GM21619 (cell line): ENCODE measurements around the gene ATP5F1E.

Experiments used
- ATAC-seq: cut with Tn5 transposase; IDR thresholded peaks from one replicate; pipeline ENCODE4 v1.9.1; 2021; ENCODE audit not compliant: unreplicated experiment

Gene ATP5F1E

GRCh38 chr20:59006864-59007664 lies 25.1 kb downstream of the ATP5F1E start, which contains the start of gene CTSZ:
TSS of gene CTSZ (minus strand) at chr20:59007254. CDS start at chr20:59007128, 126 bp downstream.
- ATAC-seq = peak; percentile 21

GRCh38 chr20:59006167-59006863 lies 25.8 kb downstream of the ATP5F1E start:
- ATAC-seq = no peak

- ATAC-seq = no peak
Measured at GRCh38 chr20:59005523-59006166, 26.5 kb downstream of the ATP5F1E start.

GRCh38 chr20:59004763-59005522 lies 27.2 kb downstream of the ATP5F1E start:
- peak; percentile 42 for ATAC-seq

- no peak for ATAC-seq
Measured at GRCh38 chr20:59004493-59004762, 27.7 kb downstream of the ATP5F1E start.

GRCh38 chr20:59003836-59004492 lies 28.2 kb downstream of the ATP5F1E start:
- no peak for ATAC-seq

- no peak for ATAC-seq
Measured at GRCh38 chr20:59002874-59003399, 29.2 kb downstream of the ATP5F1E start.

- no peak for ATAC-seq
Measured at GRCh38 chr20:59002388-59002787, 29.7 kb downstream of the ATP5F1E start.

- ATAC-seq = no peak
Measured at GRCh38 chr20:59001449-59002171, 30.5 kb downstream of the ATP5F1E start.

GRCh38 chr20:59001068-59001448 lies 31.1 kb downstream of the ATP5F1E start:
- ATAC-seq = no peak

GRCh38 chr20:59000326-59000725 lies 31.8 kb downstream of the ATP5F1E start:
- no peak for ATAC-seq

- ATAC-seq = no peak
Measured at GRCh38 chr20:58998656-58999055, 33.5 kb downstream of the ATP5F1E start.

- no peak for ATAC-seq
Measured at GRCh38 chr20:58997141-58997770, 34.9 kb downstream of the ATP5F1E start.

- ATAC-seq = no peak
Measured at GRCh38 chr20:58996226-58996611, 35.9 kb downstream of the ATP5F1E start.

GRCh38 chr20:58995461-58996225 lies 36.5 kb downstream of the ATP5F1E start:
- no peak for ATAC-seq

GRCh38 chr20:58994390-58995159 lies 37.6 kb downstream of the ATP5F1E start:
- ATAC-seq = no peak

GRCh38 chr20:58993332-58994248 lies 38.5 kb downstream of the ATP5F1E start:
- no peak for ATAC-seq
